K562 (cell line): Measurements from ENCODE around the gene FAM98C. TPM values are rescaled to one million over a fixed set of nuclear protein-coding genes. Genes with fewer than 3 reads are reported as not detected.
A peak's percentile ranks its signal among the peaks of the same experiment; 100 is the strongest.
"Not testable (repeated sequence)": the region's sequence is repeated elsewhere in the genome, so short reads cannot be mapped to it uniquely, and the experiment has no call there.

Experiments used
- ATAC-seq: fragments of 200-7000 bp; cut with Tn5 transposase; 3 replicates; pipeline ENCODE4 v1.9.1; 2020; ENCODE audit warnings: moderate library complexity
- BruUV-seq: library from RNA; stranded (reverse); fragments of 400-500 nt; replicated peaks from 2 replicates; lab custom pipeline; 2021; lab: Mats Ljungman, UMichigan
- CTCF ChIA-PET: fragments of 300-600 bp; formaldehyde crosslinking; extraction: SDS; loops from one replicate; lab custom pipeline; 2021; ENCODE audit warnings: low intra/inter-chr PET ratio; lab: Yijun Ruan, JAX
- POLR2A ChIA-PET: fragments of 300-600, 350-650 bp; sonication (Branson Sonifier 250); formaldehyde crosslinking; extraction: SDS; loops from one replicate; lab custom pipeline; 2021; ENCODE audit warnings: antibody characterized with exemption, inconsistent platforms; lab: Yijun Ruan, JAX
- DNase-seq, 4 experiments: peaks; one replicate each; pipeline versions ENCODE4 v3.0.0 to v3.0.0-alpha.2; 2011 to 2018; ENCODE audit warnings: low spot score in 3 of 4, mixed read lengths in 3 of 4; ENCODE audit errors: extremely low read depth in 1 of 4
- FAIRE-seq: peaks from 2 replicates; lab custom pipeline; 2011; peaks lifted over from hg19 to GRCh38; lab: Jason Lieb, UNC
- H2AFZ ChIP-seq: 2 replicates; pipeline ENCODE4 v1.6.0; 2011; ENCODE audit warnings: low read depth, low read length, control low read depth, inconsistent platforms
- H3K27ac ChIP-seq: fragments of 200-600 bp; 3 replicates; pipeline ENCODE4 v1.8.0; 2011; ENCODE audit warnings: low read depth, mild to moderate bottlenecking, control low read depth, inconsistent platforms, low read length, moderate library complexity, mixed read lengths; ENCODE audit errors: extremely low read depth
- H3K27me3 ChIP-seq, 2 experiments: fragments of 300-600 bp in 1 of 2; 2 replicates in 1 of 2; 3 replicates in 1 of 2; pipeline versions ENCODE4 v1.6.0 to v1.8.0; 2011; ENCODE audit warnings: inconsistent platforms in 2 of 2, low read length in 2 of 2, mild to moderate bottlenecking in 1 of 2, mixed read lengths in 1 of 2, moderate library complexity in 1 of 2; ENCODE audit not compliant: control insufficient read depth in 2 of 2, insufficient read depth in 2 of 2
- H3K36me3 ChIP-seq: fragments of 300-600 bp; 3 replicates; pipeline ENCODE4 v1.8.0; 2011; ENCODE audit warnings: mild to moderate bottlenecking, low read length, inconsistent platforms; ENCODE audit not compliant: control insufficient read depth, insufficient read depth
- H3K4me1 ChIP-seq, 2 experiments: fragments of 200-600 bp in 1 of 2; replicated peaks in 1 of 2; 2 replicates in 1 of 2; 3 replicates in 1 of 2; pipeline versions ENCODE4 v1.5.1 to v1.8.0; 2011; ENCODE audit warnings: inconsistent platforms in 2 of 2, low read length in 2 of 2, mild to moderate bottlenecking in 1 of 2, mixed read lengths in 1 of 2, moderate library complexity in 1 of 2; ENCODE audit not compliant: control insufficient read depth in 2 of 2, insufficient read depth in 2 of 2
- H3K4me2 ChIP-seq: 2 replicates; pipeline ENCODE4 v1.6.1; 2011; ENCODE audit warnings: low read length, control low read depth, inconsistent platforms, mixed read lengths; ENCODE audit not compliant: insufficient read depth
- H3K4me3 ChIP-seq: fragments of 200-600 bp; sonication (generic), shearing (Covaris generic); 2 replicates; pipeline ENCODE4 v1.5.1; 2016; ENCODE audit warnings: control low read depth, inconsistent platforms
- H3K79me2 ChIP-seq: fragments of 200-600 bp; 3 replicates; pipeline ENCODE4 v1.8.0; 2011; ENCODE audit warnings: low read length, inconsistent platforms; ENCODE audit not compliant: control insufficient read depth, insufficient read depth
- H3K9ac ChIP-seq, 2 experiments: 2 replicates each; pipeline versions ENCODE4 v1.6.0 to v1.6.1; 2011; ENCODE audit warnings: low read depth in 2 of 2, low read length in 2 of 2, control low read depth in 1 of 2, inconsistent platforms in 1 of 2, mild to moderate bottlenecking in 1 of 2, mixed read lengths in 1 of 2; ENCODE audit not compliant: insufficient read depth in 1 of 2
- H3K9me1 ChIP-seq: one replicate; pipeline ENCODE4 v1.6.0; 2011; ENCODE audit warnings: inconsistent platforms, mild to moderate bottlenecking, low read length, moderate library complexity; ENCODE audit not compliant: control insufficient read depth, insufficient read depth
- H3K9me3 ChIP-seq: replicated peaks from 2 replicates; pipeline ENCODE4 v1.5.1; 2011; ENCODE audit warnings: low read depth, low read length, inconsistent platforms; ENCODE audit not compliant: control insufficient read depth, insufficient read depth
- H4K20me1 ChIP-seq: replicated peaks from 2 replicates; pipeline ENCODE4 v1.6.1; 2011; ENCODE audit warnings: low read length, inconsistent platforms, mixed read lengths; ENCODE audit not compliant: control insufficient read depth, insufficient read depth
- ARID1B ChIP-seq: fragments of 450-650 bp; IDR thresholded peaks from 2 replicates; pipeline ENCODE4 v1.6.1; 2016; ENCODE audit warnings: antibody characterized with exemption, mild to moderate bottlenecking, inconsistent platforms
- BCOR ChIP-seq: fragments of 450-650 bp; IDR thresholded peaks from 2 replicates; pipeline ENCODE4 v1.6.1; 2016
- CBFA2T2 ChIP-seq: fragments of 450-650 bp; conservative IDR thresholded peaks from 2 replicates; pipeline ENCODE4 v1.6.1; 2017; ENCODE audit warnings: mild to moderate bottlenecking
- CBFA2T3 ChIP-seq: fragments of 450-650 bp; IDR thresholded peaks from 2 replicates; pipeline ENCODE4 v1.6.1; 2017
- DPF2 ChIP-seq: fragments of 450-650 bp; IDR thresholded peaks from 2 replicates; pipeline ENCODE4 v1.6.1; 2016
- KDM1A ChIP-seq, 2 experiments: fragments of 450-650 bp; IDR thresholded peaks; 2 replicates each; pipeline ENCODE4 v1.6.1; 2016; ENCODE audit warnings: mild to moderate bottlenecking in 2 of 2
- NCOR1 ChIP-seq: fragments of 450-650 bp; IDR thresholded peaks from 2 replicates; pipeline ENCODE4 v1.6.1; 2016; ENCODE audit warnings: mild to moderate bottlenecking, moderate library complexity
- TAL1 ChIP-seq: fragments of 450-650 bp; IDR thresholded peaks from 2 replicates; pipeline ENCODE4 v1.6.1; 2016; ENCODE audit warnings: mild to moderate bottlenecking
- TCF3 ChIP-seq: sonication (generic); formaldehyde crosslinking; IDR thresholded peaks from 2 replicates; pipeline ENCODE4 v1.4.0; 2020; ENCODE audit warnings: mild to moderate bottlenecking, missing genetic modification reagents
- WGBS: fragments of 100-300 bp; shearing (Covaris generic); methylation state at CpG from one replicate; pipeline ENCODE4 v1.1.6; 2016; ENCODE audit warnings: low coverage, mixed read lengths; ENCODE audit not compliant: insufficient coverage; ENCODE audit errors: missing lambda C conversion rate; 5-methylcytosine and 5-hydroxymethylcytosine counted together
- in situ Hi-C: fragments of 300-500 bp; cut with MboI; formaldehyde crosslinking; loops from 4 replicates; pipeline ENCODE4 v1.15.0; 2018; ENCODE audit warnings: inconsistent platforms, mixed read lengths
- intact Hi-C: fragments of 100-400 bp; cut with micrococcal nuclease; formaldehyde crosslinking; loops from 2 replicates; pipeline ENCODE4 v1.14.2; 2022
- polyA plus RNA-seq, 8 experiments: library from polyadenylated mRNA; depleted of rRNA in 4 of 8; stranded (reverse) in 5 of 8; unstranded in 3 of 8; fragments of >200 nt; fragmentation: Nextera tagmentation in 2 of 8; fragmentation: Illumina TruSeq in 1 of 8; extraction: Ambion mirVana in 2 of 8; extraction: Trizol in 1 of 8; gene quantifications; 2 replicates each; pipeline versions ENCODE4 v1.2.1 to v1.2.3, GENCODE V29; 2011 to 2014; ENCODE audit warnings: inconsistent platforms in 1 of 8, missing spikeins in 1 of 8
- total RNA-seq, 7 experiments: library from RNA; depleted of rRNA in 6 of 7; stranded (reverse); fragments of >200 nt in 6 of 7; fragmentation: Illumina TruSeq in 2 of 7; extraction: Trizol in 2 of 7; gene quantifications; 2 replicates each; pipeline versions ENCODE4 v1.2.1 to v1.2.3, GENCODE V29; 2011 to 2021; ENCODE audit warnings: low replicate concordance in 1 of 7

FAM98C gene
- total and polyA plus RNA-seq, 9 of the 15 experiments (the other 6 are each of a cell fraction or from before 2014, with no cell fraction given): 1.7 to 43.8 (median 13.7) TPM

GRCh38 chr19:38410407-38410806 lies 7.5 kb downstream of the FAM98C start:
- H3K4me2 ChIP-seq, H4K20me1 ChIP-seq, H3K79me2 ChIP-seq, ATAC-seq, H3K9me3 ChIP-seq, H3K4me3 ChIP-seq, CTCF ChIA-PET, H3K27ac ChIP-seq, H2AFZ ChIP-seq, H3K9me1 ChIP-seq, in situ Hi-C loops, FAIRE-seq, H3K27me3 ChIP-seq, BruUV-seq: not testable (repeated sequence)
- intact Hi-C loops: loop anchor here (5.0 kb wide), 1 partner anchor 97 kb away; no protein-coding TSS in a partner anchor
- Histone ChIP-seq H3K36me3 (peaks cover 18% of the 10 kb centered on the region; the same call in 2 of the 3 replicates), H3K4me1 (peaks cover 29 to 48% of the 10 kb centered on the region in 2 experiments; a peak in 4 of 5 replicates), H3K9ac (peak overlapping the region in 1 of 2 experiments; percentile 81; a peak in 1 of 4 replicates)
- DNase-seq: peak in 1 of 4 experiments; percentile 47
- POLR2A ChIA-PET: interaction anchor here (1.0 to 1.2 kb wide), 2 partner anchors 17 to 129 kb away, joined by 4 read pairs; no protein-coding TSS in a partner anchor
- WGBS: 8% methylated on average over 5 of the region's 6 CpGs
- TF ChIP-seq DPF2: peak; percentile 42; the same call in 1 of the 2 replicates
- peak; percentile 65 for TF ChIP-seq NCOR1
- TF ChIP-seq ARID1B: peak; percentile 69
- peak; percentile 82 for TF ChIP-seq CBFA2T3
- peak; percentile 39 for TF ChIP-seq TCF3 (CRISPR knock-in tag)
- TF ChIP-seq TAL1: peak; percentile 61; the same call in 1 of the 2 replicates
- TF ChIP-seq KDM1A (IDR thresholded peaks at IDR 0.05): 0 out of 4 replicates have a peak, but pooled peaks of 1 of the 2 experiments have one; percentile 10
- TF ChIP-seq CBFA2T2: peak; percentile 63
- TF ChIP-seq BCOR: peak; percentile 31; the same call in 1 of the 2 replicates
